Heart left ventricle (tissue), 16 donors: ENCODE data around the gene KPTN. TPM values are rescaled to one million over a fixed set of nuclear protein-coding genes. Genes with fewer than 3 reads are reported as not detected.

Source experiments
- ATAC-seq, 4 donors: fragments of 200-7000 bp; cut with Tn5 transposase; one replicate each; pipeline ENCODE4 v1.9.1; 2020 to 2022; ENCODE audit warnings: moderate library complexity in 4 of 4, mild to moderate bottlenecking in 3 of 4, moderate number of reproducible peaks in 1 of 4
- DNase-seq, 5 donors: peaks; one replicate each; pipeline ENCODE4 v3.0.0-alpha.2; 2020
- H3K27ac ChIP-seq, 12 donors: fragments of 200-600 bp; sonication (generic) in 4 of 12; one replicate each; pipeline versions ENCODE4 v1.5.0 to v1.8.0; 2016 to 2022; ENCODE audit warnings: mild to moderate bottlenecking in 2 of 12
- H3K27me3 ChIP-seq, 9 donors: fragments of 200-600 bp; sonication (generic) in 2 of 9; one replicate each; pipeline versions ENCODE4 v1.5.1 to v1.8.0; 2016 to 2022; ENCODE audit warnings: mild to moderate bottlenecking in 3 of 9
- H3K36me3 ChIP-seq, 9 donors: fragments of 200-600 bp; sonication (generic) in 2 of 9; one replicate each; pipeline versions ENCODE4 v1.5.0 to v1.8.0; 2018 to 2022; ENCODE audit warnings: mild to moderate bottlenecking in 2 of 9
- H3K4me1 ChIP-seq, 12 donors: fragments of 200-600 bp; sonication (generic) in 4 of 12; one replicate each; pipeline versions ENCODE4 v1.5.0 to v1.8.0; 2016 to 2022; ENCODE audit warnings: mild to moderate bottlenecking in 3 of 12
- H3K4me3 ChIP-seq, 12 donors: fragments of 200-600 bp; sonication (generic) in 4 of 12; one replicate each; pipeline versions ENCODE4 v1.5.0 to v1.8.0; 2017 to 2022; ENCODE audit warnings: mild to moderate bottlenecking in 9 of 12, moderate library complexity in 4 of 12
- H3K9me3 ChIP-seq, 12 donors: fragments of 200-600 bp; sonication (generic) in 4 of 12; one replicate each; pipeline versions ENCODE4 v1.5.0 to v1.8.0; 2016 to 2022; ENCODE audit warnings: mild to moderate bottlenecking in 1 of 12
- POLR2A ChIP-seq, 2 donors: fragments of 450-650 bp; IDR thresholded peaks; one replicate each; pipeline ENCODE4 v1.6.1; 2017; ENCODE audit warnings: antibody characterized with exemption in 2 of 2, mild to moderate bottlenecking in 2 of 2, moderate library complexity in 2 of 2
- WGBS, 4 donors: extraction: QIAGEN DNeasy Blood & Tissue Kit in 2 of 4; methylation state at CpG; one replicate each; pipeline versions ENCODE4 v1.1.5 to v1.1.7; 2013 to 2018; 5-methylcytosine and 5-hydroxymethylcytosine counted together
- intact Hi-C, 10 donors: fragments of 100-400 bp; cut with DNase I; formaldehyde crosslinking; loops; one replicate each; pipeline versions ENCODE4 v1.11.1 to v1.14.2; 2022
- polyA plus RNA-seq, 2 donors: library from polyadenylated mRNA; stranded (reverse); fragments of 200-250 nt; gene quantifications; one replicate each; pipeline ENCODE4 v1.2.3, GENCODE V29; 2013
- total RNA-seq, 9 donors: library from RNA; depleted of rRNA in 2 of 9; stranded (reverse); fragments of >200 nt in 2 of 9; fragmentation: NEBNext Ultra II Directional in 3 of 9; extraction: Animal tissue kit (Norgen Biotek cat#: 25700) in 3 of 9; gene quantifications; one replicate each; pipeline versions ENCODE4 v1.1.0 to v1.2.4, GENCODE V29; 2016 to 2023
- TF ChIP-seq, protein P1 (sequence below), 12 donors: fragments of 200-600 bp; sonication (generic) in 4 of 12; IDR thresholded peaks; one replicate each; pipeline versions ENCODE4 v1.5.0 to v1.8.0; 2018 to 2022; ENCODE audit warnings: antibody characterized with exemption in 12 of 12, mild to moderate bottlenecking in 5 of 12
- donor health status: ischemic (EF 13 %, LVEDD 7.1; RV severe dilation, severe dysfunction).
- donor health status: healthy with polysubstance abuse.
- donor health status: DM: no; HTN: yes; CAD: no.
- donor health status: DM: no; HTN: no; CAD: no.
- donor health status: ischemic (EF 25% LVEDD 6.9; RV normal size, moderate dysfunction).
- donor health status: ischemic (EF 25% LVEDD 5.7; RV mildly dilated, moderate dysfunction).
- donor health status: healthy.
- donor health status: DM: yes; HTN: yes; CAD: no.
- donor health status: ischemic (EF 35%, LVEDD 5.7; RV mildly dilated, moderate dysfunction).
- donor health status: nonischemic (EF 11% LVEDD 7.7; RV severe dilation, severe dysfunction).
- donor health status: DM: yes; HTN: yes; CAD: no.
- donor health status: PGD.
- donor health status: ischemic (EF 29% LVEDD 5.4; RV normal size, mild dysfunction).
- donor health status: nonischemic (EF 23%, LVEDD 6.1; RV moderate dilation, normal function).

The KPTN gene
- total and polyA plus RNA-seq, 11 donors, result 3.2 to 15.8 (median 7.8) TPM

DNA sequence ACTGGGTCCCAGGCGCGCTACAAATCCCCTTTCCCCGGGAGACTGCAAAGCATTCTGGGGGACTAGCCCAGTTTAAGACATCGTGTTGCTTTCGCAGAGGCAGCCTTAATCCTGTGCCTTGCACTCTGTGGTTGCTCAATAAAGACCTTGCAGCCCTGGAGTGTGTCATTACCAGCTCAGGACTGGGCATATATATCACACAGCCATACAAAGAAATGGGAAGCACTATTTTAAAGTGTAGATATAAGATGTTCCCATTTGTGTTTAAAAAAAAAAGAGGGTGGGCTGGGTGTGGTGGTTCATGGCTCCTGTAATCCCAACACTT, 19.8 kb upstream of the KPTN start:
- DNase-seq, result no peak
- Histone ChIP-seq H3K9me3 (no peaks in the 10 kb centered on the region), H3K4me3 (no peak overlapping the region), H3K27ac (peak overlapping the region in 1 of 12 donors; percentile 29), H3K36me3 (peaks cover 0 to 82% (median 55%) of the 10 kb centered on the region in 9 donors), H3K27me3 (no peaks in the 10 kb centered on the region), H3K4me1 (peaks cover 4 to 44% (median 24%) of the 10 kb centered on the region in 12 donors)
- ATAC-seq, result no peak
- WGBS, 4 donors, result 64 to 98% (median 74%) methylated on average over 5 of the region's 5 CpGs
- intact Hi-C loops, result no loop called here
- TF ChIP-seq, protein P1, sequence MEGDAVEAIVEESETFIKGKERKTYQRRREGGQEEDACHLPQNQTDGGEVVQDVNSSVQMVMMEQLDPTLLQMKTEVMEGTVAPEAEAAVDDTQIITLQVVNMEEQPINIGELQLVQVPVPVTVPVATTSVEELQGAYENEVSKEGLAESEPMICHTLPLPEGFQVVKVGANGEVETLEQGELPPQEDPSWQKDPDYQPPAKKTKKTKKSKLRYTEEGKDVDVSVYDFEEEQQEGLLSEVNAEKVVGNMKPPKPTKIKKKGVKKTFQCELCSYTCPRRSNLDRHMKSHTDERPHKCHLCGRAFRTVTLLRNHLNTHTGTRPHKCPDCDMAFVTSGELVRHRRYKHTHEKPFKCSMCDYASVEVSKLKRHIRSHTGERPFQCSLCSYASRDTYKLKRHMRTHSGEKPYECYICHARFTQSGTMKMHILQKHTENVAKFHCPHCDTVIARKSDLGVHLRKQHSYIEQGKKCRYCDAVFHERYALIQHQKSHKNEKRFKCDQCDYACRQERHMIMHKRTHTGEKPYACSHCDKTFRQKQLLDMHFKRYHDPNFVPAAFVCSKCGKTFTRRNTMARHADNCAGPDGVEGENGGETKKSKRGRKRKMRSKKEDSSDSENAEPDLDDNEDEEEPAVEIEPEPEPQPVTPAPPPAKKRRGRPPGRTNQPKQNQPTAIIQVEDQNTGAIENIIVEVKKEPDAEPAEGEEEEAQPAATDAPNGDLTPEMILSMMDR (IDR thresholded peaks at IDR 0.05), result no peak
- TF ChIP-seq POLR2A (IDR thresholded peaks at IDR 0.05), result no peak

DNA sequence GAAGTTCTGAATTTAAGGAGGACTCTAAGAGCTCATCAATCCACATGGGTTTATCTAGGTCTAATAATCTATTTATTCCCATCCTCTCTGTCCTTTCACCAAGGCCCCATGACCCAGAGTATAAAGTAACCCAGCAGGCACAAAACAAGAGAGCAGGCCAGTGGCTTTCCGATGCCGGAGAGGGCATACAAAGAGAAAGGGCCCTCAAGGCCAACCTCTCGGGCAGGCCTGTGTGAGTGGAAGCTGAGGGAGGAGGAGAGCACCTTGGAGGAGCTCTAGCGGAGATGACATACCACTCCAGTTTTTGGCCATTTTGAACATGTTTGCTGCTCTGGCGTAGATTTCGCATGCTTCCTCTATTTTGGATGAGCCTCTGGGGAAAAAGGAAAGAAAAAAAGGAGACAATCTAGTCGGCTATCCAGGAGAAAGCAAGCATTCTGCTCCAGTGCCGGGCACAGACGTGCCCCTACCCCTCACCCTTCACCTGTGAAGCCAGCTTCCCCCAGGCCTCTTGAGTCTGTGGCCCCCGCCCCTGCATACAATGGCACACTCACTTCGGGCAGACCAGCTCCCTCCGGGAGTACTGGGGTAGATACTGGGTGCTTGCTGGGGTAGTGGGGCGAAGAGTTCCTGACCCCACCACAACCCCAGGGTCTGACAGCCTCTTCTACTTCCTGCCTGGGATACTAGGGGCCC, 19.3 kb upstream of the KPTN start:
- WGBS, 4 donors, result 83 to 88% (median 85%) methylated on average over 13 of the region's 13 CpGs
- H3K4me1 ChIP-seq, result peaks cover 4 to 44% (median 20%) of the 10 kb centered on the region in 12 donors
- H3K9me3 ChIP-seq, result no peaks in the 10 kb centered on the region
- H3K36me3 ChIP-seq, result peaks cover 0 to 87% (median 60%) of the 10 kb centered on the region in 9 donors
- intact Hi-C loops, result no loop called here
- peak overlapping the region in 1 of 12 donors; percentile 29 for H3K27ac ChIP-seq
- DNase-seq (peak in 1 of 5 donors; percentile 7), ATAC-seq (no peak)
- H3K27me3 ChIP-seq, result no peaks in the 10 kb centered on the region
- no peak overlapping the region for H3K4me3 ChIP-seq
- TF ChIP-seq POLR2A (IDR thresholded peaks at IDR 0.05), result no peak
- TF ChIP-seq, protein P1 (IDR thresholded peaks at IDR 0.05), result no peak

DNA sequence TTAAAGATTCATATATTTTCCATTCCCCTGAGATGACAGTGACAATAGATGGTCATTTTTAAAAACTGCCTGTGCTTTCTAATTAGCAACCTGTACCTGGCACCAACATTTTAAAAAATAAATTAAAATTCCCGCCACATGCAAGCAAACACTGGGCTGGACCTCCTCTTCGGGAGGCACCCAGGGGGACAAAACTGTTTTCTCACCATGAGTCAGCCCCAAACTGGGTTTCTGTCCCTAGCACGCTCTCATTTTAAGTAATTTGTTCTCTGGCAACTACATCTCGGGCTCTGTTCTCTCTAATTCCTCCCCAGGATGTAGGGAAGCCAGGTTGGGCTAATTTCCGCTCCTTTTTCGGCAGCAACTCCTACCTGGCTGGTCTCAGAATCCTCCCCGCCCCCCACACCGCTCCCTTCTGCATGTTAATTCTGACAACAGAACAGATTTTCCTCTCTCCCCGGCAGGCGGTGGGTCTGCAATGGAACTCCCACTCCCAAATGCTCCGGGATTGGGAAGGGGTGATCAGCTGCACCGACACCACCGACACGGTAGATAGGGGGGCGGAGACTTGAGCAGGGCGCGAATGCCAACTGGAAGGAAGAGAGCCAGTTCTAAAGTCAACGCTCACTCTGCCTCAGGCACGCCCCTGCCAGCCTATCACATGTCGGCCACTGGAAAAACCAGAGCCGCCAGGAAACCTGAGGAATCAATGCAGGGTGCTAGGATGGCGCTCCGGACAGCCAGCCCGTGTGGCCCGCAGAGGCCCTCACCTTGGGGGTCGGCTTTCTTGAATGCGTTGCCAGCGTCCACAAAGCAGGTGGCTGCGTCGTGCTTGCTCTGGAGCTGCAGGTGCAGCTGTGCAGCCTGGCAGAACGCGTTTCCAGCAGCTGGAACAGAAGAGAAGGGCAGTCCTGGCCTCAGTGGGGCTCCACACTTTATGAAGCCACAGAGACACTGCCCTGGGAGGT, 16.1 kb upstream of the KPTN start:
- H3K4me3 ChIP-seq, result no peak overlapping the region
- H3K27me3 ChIP-seq, result no peaks in the 10 kb centered on the region
- peaks cover 0 to 96% (median 85%) of the 10 kb centered on the region in 9 donors for H3K36me3 ChIP-seq
- no peaks in the 10 kb centered on the region for H3K9me3 ChIP-seq
- ATAC-seq (no peak), DNase-seq (peak in 2 of 5 donors; percentile 16 to 51)
- 82 to 89% (median 87%) methylated on average over 29 to 32 of the region's 32 CpGs for WGBS, 4 donors
- no peak for TF ChIP-seq POLR2A (IDR thresholded peaks at IDR 0.05)
- TF ChIP-seq, protein P1 (IDR thresholded peaks at IDR 0.05), result no peak
- H3K4me1 ChIP-seq, result peaks cover 0 to 32% (median 11%) of the 10 kb centered on the region in 12 donors
- no peak overlapping the region for H3K27ac ChIP-seq
- intact Hi-C loops, result no loop called here

DNA sequence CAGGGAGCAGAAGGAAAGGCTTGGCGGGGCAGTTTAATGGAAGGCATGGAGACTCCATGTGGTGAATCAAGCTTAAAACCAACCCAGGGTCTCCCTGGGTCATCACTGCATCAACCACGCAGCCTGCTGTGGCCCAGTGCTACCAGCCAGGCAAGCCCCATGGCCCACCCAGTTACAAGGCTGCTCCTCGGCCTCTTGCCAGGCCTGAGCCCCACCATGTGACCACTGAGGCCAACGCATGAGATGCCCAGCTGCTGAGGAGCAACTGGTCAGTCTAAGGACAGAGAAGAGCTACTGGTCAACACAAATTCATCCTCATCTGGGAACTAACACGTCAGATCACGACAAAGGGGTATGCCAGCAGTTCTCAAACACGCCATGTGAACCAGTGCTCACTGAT, 15.4 kb upstream of the KPTN start:
- no peak overlapping the region for H3K4me3 ChIP-seq
- WGBS, 4 donors, result 91 to 96% (median 92%) methylated on average over 6 to 7 of the region's 7 CpGs
- no peak for ATAC-seq
- TF ChIP-seq, protein P1 (IDR thresholded peaks at IDR 0.05), result no peak
- no peak for TF ChIP-seq POLR2A (IDR thresholded peaks at IDR 0.05)
- peaks cover 0 to 92% (median 81%) of the 10 kb centered on the region in 9 donors for H3K36me3 ChIP-seq
- intact Hi-C loops, result no loop called here
- H3K9me3 ChIP-seq, result no peaks in the 10 kb centered on the region
- peak in 1 of 5 donors; percentile 5 for DNase-seq
- no peaks in the 10 kb centered on the region for H3K27me3 ChIP-seq
- H3K4me1 ChIP-seq, result peaks cover 0 to 40% (median 14%) of the 10 kb centered on the region in 12 donors
- H3K27ac ChIP-seq, result no peak overlapping the region
